ENCODE data around the gene BBS1.

Gene BBS1

GRCh38 chr11:66547662-66548009, 37.2 kb downstream of the BBS1 start:
- H3K9ac ChIP-seq (ENCODE audit: low read depth, low read length, poor library complexity, severe bottlenecking) = no peak overlapping the region
- no peak overlapping the region for H3K4me3 ChIP-seq (ENCODE audit: low read length, poor library complexity, severe bottlenecking)
- peaks cover 29% of the 10 kb centered on the region for H3K79me2 ChIP-seq (ENCODE audit: insufficient read depth, low read length)
- H3F3A ChIP-seq (ENCODE audit: low read depth) = peaks cover 4% of the 10 kb centered on the region; the same call in 1 of the 2 replicates
- no peaks in the 10 kb centered on the region for H3K9me2 ChIP-seq (replicated peaks; ENCODE audit: low read depth, low read length)
- TF ChIP-seq CTCF (conservative IDR thresholded peaks at IDR 0.05; ENCODE audit: low read length) = no peak
- TF ChIP-seq EZH2phosphoT487 (IDR thresholded peaks at IDR 0.05; ENCODE audit: borderline replicate concordance) = no peak
- H3K4me2 ChIP-seq (ENCODE audit: low read depth, low read length, poor library complexity, severe bottlenecking) = no peak overlapping the region
- no peaks in the 10 kb centered on the region for H3K27me3 ChIP-seq (ENCODE audit: insufficient read depth, low read length, poor library complexity, severe bottlenecking)
- H4K20me1 ChIP-seq (ENCODE audit: insufficient read depth, low read length, poor library complexity, severe bottlenecking) = no peaks in the 10 kb centered on the region
- no peaks in the 10 kb centered on the region for H3K36me3 ChIP-seq (ENCODE audit: insufficient read depth, low read length)
- H2AFZ ChIP-seq (ENCODE audit: low read length) = no peak overlapping the region
- peaks cover 10% of the 10 kb centered on the region for H3K4me1 ChIP-seq (ENCODE audit: insufficient read depth, low read length, poor library complexity, severe bottlenecking)
- no peaks in the 10 kb centered on the region for H3K9me3 ChIP-seq (ENCODE audit: insufficient read depth, low read depth, low read length)

GRCh38 chr11:66548041-66548440, 37.6 kb downstream of the BBS1 start:
- H3K9ac ChIP-seq (ENCODE audit: low read depth, low read length, poor library complexity, severe bottlenecking) = no peak overlapping the region
- no peaks in the 10 kb centered on the region for H3K9me2 ChIP-seq (replicated peaks; ENCODE audit: low read depth, low read length)
- no peak overlapping the region for H2AFZ ChIP-seq (ENCODE audit: low read length)
- H3K4me1 ChIP-seq (ENCODE audit: insufficient read depth, low read length, poor library complexity, severe bottlenecking) = peaks cover 9% of the 10 kb centered on the region
- H3F3A ChIP-seq (ENCODE audit: low read depth) = peaks cover 4% of the 10 kb centered on the region; the same call in 1 of the 2 replicates
- no peaks in the 10 kb centered on the region for H3K27me3 ChIP-seq (ENCODE audit: insufficient read depth, low read length, poor library complexity, severe bottlenecking)
- peaks cover 25% of the 10 kb centered on the region for H3K79me2 ChIP-seq (ENCODE audit: insufficient read depth, low read length)
- H3K4me2 ChIP-seq (ENCODE audit: low read depth, low read length, poor library complexity, severe bottlenecking) = no peak overlapping the region
- TF ChIP-seq EZH2phosphoT487 (IDR thresholded peaks at IDR 0.05; ENCODE audit: borderline replicate concordance) (no peak), CTCF (conservative IDR thresholded peaks at IDR 0.05; ENCODE audit: low read length) (no peak)
- H3K4me3 ChIP-seq (ENCODE audit: low read length, poor library complexity, severe bottlenecking) = no peak overlapping the region
- H4K20me1 ChIP-seq (ENCODE audit: insufficient read depth, low read length, poor library complexity, severe bottlenecking) = no peaks in the 10 kb centered on the region
- no peaks in the 10 kb centered on the region for H3K9me3 ChIP-seq (ENCODE audit: insufficient read depth, low read depth, low read length)
- no peaks in the 10 kb centered on the region for H3K36me3 ChIP-seq (ENCODE audit: insufficient read depth, low read length)

GRCh38 chr11:66548774-66549630, 38.6 kb downstream of the BBS1 start:
- Histone ChIP-seq H3K4me3 (ENCODE audit: low read length, poor library complexity, severe bottlenecking) (no peak overlapping the region), H4K20me1 (ENCODE audit: insufficient read depth, low read length, poor library complexity, severe bottlenecking) (no peaks in the 10 kb centered on the region), H2AFZ (ENCODE audit: low read length) (no peak overlapping the region), H3K4me2 (ENCODE audit: low read depth, low read length, poor library complexity, severe bottlenecking) (no peak overlapping the region), H3K9ac (ENCODE audit: low read depth, low read length, poor library complexity, severe bottlenecking) (no peak overlapping the region), H3F3A (ENCODE audit: low read depth) (peaks cover 3% of the 10 kb centered on the region; the same call in 1 of the 2 replicates), H3K79me2 (ENCODE audit: insufficient read depth, low read length) (peaks cover 18% of the 10 kb centered on the region), H3K36me3 (ENCODE audit: insufficient read depth, low read length) (no peaks in the 10 kb centered on the region), H3K4me1 (ENCODE audit: insufficient read depth, low read length, poor library complexity, severe bottlenecking) (peaks cover 8% of the 10 kb centered on the region), H3K27me3 (ENCODE audit: insufficient read depth, low read length, poor library complexity, severe bottlenecking) (no peaks in the 10 kb centered on the region), H3K9me3 (ENCODE audit: insufficient read depth, low read depth, low read length) (no peaks in the 10 kb centered on the region), H3K9me2 (replicated peaks; ENCODE audit: low read depth, low read length) (no peaks in the 10 kb centered on the region)
- TF ChIP-seq EZH2phosphoT487 (IDR thresholded peaks at IDR 0.05; ENCODE audit: borderline replicate concordance) = no peak
- TF ChIP-seq CTCF (conservative IDR thresholded peaks at IDR 0.05; ENCODE audit: low read length) = no peak
